Glutamatergic neuron (in vitro differentiated cells): Measurements from ENCODE around the gene CCDC178. TPM values are rescaled to one million over a fixed set of nuclear protein-coding genes. Genes with fewer than 3 reads are reported as not detected.

Experiments
- DNase-seq: peaks from one replicate; pipeline ENCODE4 v3.0.0; 2022
- H3K27ac Mint-ChIP-seq: one replicate; pipeline ENCODE4 v1.8.0; 2020; ENCODE audit warnings: mild to moderate bottlenecking, mixed read lengths, inconsistent platforms; ENCODE audit not compliant: unreplicated experiment
- H3K27me3 Mint-ChIP-seq: one replicate; pipeline ENCODE4 v1.8.0; 2020; ENCODE audit warnings: mild to moderate bottlenecking, moderate library complexity, mixed read lengths, inconsistent platforms; ENCODE audit not compliant: unreplicated experiment
- H3K36me3 Mint-ChIP-seq: one replicate; pipeline ENCODE4 v1.8.0; 2020; ENCODE audit warnings: mild to moderate bottlenecking, mixed read lengths, inconsistent platforms; ENCODE audit not compliant: unreplicated experiment
- H3K4me1 Mint-ChIP-seq: one replicate; pipeline ENCODE4 v1.8.0; 2020; ENCODE audit warnings: mild to moderate bottlenecking, low read depth, mixed read lengths, inconsistent platforms; ENCODE audit not compliant: unreplicated experiment
- H3K4me3 Mint-ChIP-seq: one replicate; pipeline ENCODE4 v1.8.0; 2020; ENCODE audit warnings: mild to moderate bottlenecking, mixed read lengths, inconsistent platforms; ENCODE audit not compliant: unreplicated experiment
- H3K9me3 Mint-ChIP-seq: one replicate; pipeline ENCODE4 v1.8.0; 2020; ENCODE audit warnings: mild to moderate bottlenecking, moderate library complexity, mixed read lengths, inconsistent platforms; ENCODE audit not compliant: unreplicated experiment
- CTCF ChIP-seq: fragments of 200-600 bp; sonication (generic); IDR thresholded peaks from one replicate; pipeline ENCODE4 v1.5.0; 2021; ENCODE audit not compliant: partially characterized antibody, unreplicated experiment
- total RNA-seq: library from RNA; stranded (reverse); fragmentation: NEBNext Ultra II Directional; extraction: Animal tissue kit (Norgen Biotek cat#: 25700); gene quantifications from one replicate; pipeline ENCODE4 v1.2.1, GENCODE V29; 2021; ENCODE audit not compliant: unreplicated experiment

Gene CCDC178
- total RNA-seq, 1 donor from 2014 or later: not detected

DNA sequence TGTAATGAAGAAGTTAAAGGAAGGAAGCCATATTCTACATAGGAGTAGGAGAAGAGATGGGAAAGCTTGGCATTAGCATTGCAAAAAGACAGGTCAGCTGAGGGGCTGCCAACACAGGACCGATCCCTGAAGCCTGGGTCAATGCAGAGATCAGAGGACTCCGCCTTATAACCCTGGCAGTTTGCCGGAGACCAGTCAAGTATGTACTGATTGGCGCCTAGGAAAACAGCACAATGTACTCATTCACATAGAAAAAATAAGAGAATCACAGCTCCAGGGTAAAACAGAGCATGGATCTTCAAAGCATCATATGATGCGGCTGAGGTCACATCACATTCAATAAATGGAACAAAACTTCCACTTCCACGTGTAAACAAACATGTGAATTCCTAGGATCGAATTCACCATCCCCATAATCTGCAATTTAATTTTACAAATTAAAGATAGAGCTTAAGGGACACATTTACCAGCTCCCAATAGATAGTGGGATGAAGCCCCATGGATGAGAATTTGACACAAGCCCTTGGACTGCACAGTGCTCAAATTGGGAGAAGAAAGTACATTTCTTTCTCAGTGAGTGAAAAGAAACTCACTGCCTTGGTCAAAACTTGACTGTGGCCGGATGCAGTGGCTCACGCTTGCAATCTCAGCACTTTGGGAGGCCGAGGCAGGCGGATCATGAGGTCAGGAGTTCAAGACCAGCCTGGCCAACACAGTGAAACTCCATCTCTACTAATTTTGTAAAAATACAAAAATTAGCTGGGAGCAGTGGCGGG is 532.7 kb downstream of the CCDC178 start:
- no peak for DNase-seq
- peaks cover 1% of the 10 kb centered on the region for H3K27me3 Mint-ChIP-seq
- TF ChIP-seq CTCF: no peak
- H3K36me3 Mint-ChIP-seq: no peaks in the 10 kb centered on the region
- H3K4me3 Mint-ChIP-seq: no peak overlapping the region
- no peaks in the 10 kb centered on the region for H3K4me1 Mint-ChIP-seq
- H3K27ac Mint-ChIP-seq: no peak overlapping the region
- H3K9me3 Mint-ChIP-seq: no peaks in the 10 kb centered on the region

DNA sequence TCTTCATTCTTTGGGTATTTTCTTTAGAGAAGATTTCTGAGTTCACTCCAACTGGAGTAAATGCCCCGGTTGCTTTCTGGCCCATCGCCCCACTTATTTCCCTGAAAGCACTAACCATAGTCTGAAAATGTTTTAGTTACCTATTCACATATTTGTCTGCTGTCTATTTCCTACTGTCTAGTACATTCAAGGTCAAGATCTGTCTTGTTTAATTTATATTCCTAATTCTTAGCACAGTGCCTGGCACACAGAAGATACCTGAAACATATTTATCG is 533.3 kb downstream of the CCDC178 start:
- H3K36me3 Mint-ChIP-seq: no peaks in the 10 kb centered on the region
- no peaks in the 10 kb centered on the region for H3K4me1 Mint-ChIP-seq
- H3K27ac Mint-ChIP-seq: no peak overlapping the region
- H3K4me3 Mint-ChIP-seq: no peak overlapping the region
- H3K27me3 Mint-ChIP-seq: peaks cover 1% of the 10 kb centered on the region
- no peak for TF ChIP-seq CTCF
- no peaks in the 10 kb centered on the region for H3K9me3 Mint-ChIP-seq
- no peak for DNase-seq

GRCh38 chr18:32906506-32907310 is 533.8 kb downstream of the CCDC178 start:
- Mint-ChIP-seq H3K4me1 (no peaks in the 10 kb centered on the region), H3K27me3 (no peaks in the 10 kb centered on the region), H3K9me3 (no peaks in the 10 kb centered on the region), H3K27ac (no peak overlapping the region), H3K4me3 (no peak overlapping the region), H3K36me3 (no peaks in the 10 kb centered on the region)
- no peak for DNase-seq
- no peak for TF ChIP-seq CTCF

GRCh38 chr18:32905651-32906050 is 534.9 kb downstream of the CCDC178 start:
- DNase-seq: no peak
- no peak overlapping the region for H3K27ac Mint-ChIP-seq
- TF ChIP-seq CTCF: no peak
- no peaks in the 10 kb centered on the region for H3K36me3 Mint-ChIP-seq
- H3K27me3 Mint-ChIP-seq: no peaks in the 10 kb centered on the region
- H3K9me3 Mint-ChIP-seq: no peaks in the 10 kb centered on the region
- no peak overlapping the region for H3K4me3 Mint-ChIP-seq
- H3K4me1 Mint-ChIP-seq: no peaks in the 10 kb centered on the region
